ENCODE results near the gene SIGLEC12.

GRCh38 chr19:51548891-51549305 lies 47.3 kb upstream of the SIGLEC12 start:
- TF ChIP-seq POLR2A (IDR thresholded peaks at IDR 0.05): no peak
- no peak for TF ChIP-seq CTCF (IDR thresholded peaks at IDR 0.05)
- no peak for TF ChIP-seq EP300 (IDR thresholded peaks at IDR 0.05)

Measured in gastroesophageal sphincter (tissue), 3 donors.